PFSK-1 (cell line): ENCODE data around the gene CEACAM3.

Experiments used
- POLR2AphosphoS5 ChIP-seq: IDR thresholded peaks from 2 replicates; pipeline ENCODE4 v1.6.1; 2012; ENCODE audit warnings: low read depth, mild to moderate bottlenecking, control low read depth, low read length, moderate library complexity
- TAF1 ChIP-seq: IDR thresholded peaks from 2 replicates; pipeline ENCODE4 v1.6.1; 2012; ENCODE audit warnings: low read length, control low read depth, borderline replicate concordance; ENCODE audit not compliant: insufficient read depth

DNA sequence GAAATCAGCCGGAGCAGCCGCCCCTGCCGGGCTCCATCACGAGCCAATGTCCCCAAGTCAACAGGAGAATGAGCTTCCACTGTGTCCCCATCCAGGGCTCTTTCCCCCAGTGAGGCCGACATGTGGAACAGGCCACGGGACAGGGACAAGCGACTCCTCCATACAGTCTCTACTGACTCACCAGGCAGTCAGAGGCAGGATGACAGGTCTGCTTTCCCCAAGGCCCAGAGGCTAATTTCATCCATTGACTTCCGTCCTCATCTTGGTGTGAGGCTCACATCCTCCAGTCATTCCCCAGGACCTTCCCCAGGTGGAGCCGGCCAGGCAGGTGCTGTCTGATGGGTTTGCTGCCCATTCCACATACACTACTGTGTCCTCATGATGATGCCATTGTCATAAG lies 37.5 kb upstream of the CEACAM3 start:
- TF ChIP-seq POLR2AphosphoS5 (no peak), TAF1 (no peak)
